NCI-H2081 treated with DMSO at 0.1 percent for 48 hours (cell line): ENCODE results near the gene COL16A1.

Experiments used
- DNase-seq: peaks from one replicate; lab custom pipeline; 2025; lab: John Stamatoyannopoulos, UW

Gene COL16A1

GRCh38 chr1:31687601-31688000, 16.2 kb downstream of the COL16A1 start:
- DNase-seq: no peak

- no peak for DNase-seq
Measured at GRCh38 chr1:31685795-31686194, 18.0 kb downstream of the COL16A1 start.

GRCh38 chr1:31683997-31684396, 19.8 kb downstream of the COL16A1 start:
- no peak for DNase-seq

- no peak for DNase-seq
Measured at GRCh38 chr1:31681415-31681814, 22.4 kb downstream of the COL16A1 start.

- no peak for DNase-seq
Measured at GRCh38 chr1:31679676-31680230, 24.1 kb downstream of the COL16A1 start.

- DNase-seq: no peak
Measured at GRCh38 chr1:31679091-31679490, 24.7 kb downstream of the COL16A1 start.

GRCh38 chr1:31678681-31679080, 25.1 kb downstream of the COL16A1 start:
- DNase-seq: no peak

GRCh38 chr1:31677949-31678348, 25.9 kb downstream of the COL16A1 start:
- DNase-seq: no peak

- no peak for DNase-seq
Measured at GRCh38 chr1:31677401-31677800, 26.4 kb downstream of the COL16A1 start.

GRCh38 chr1:31675756-31676155, 28.1 kb downstream of the COL16A1 start:
- DNase-seq: no peak

- no peak for DNase-seq
Measured at GRCh38 chr1:31675161-31675560, 28.7 kb downstream of the COL16A1 start.

- no peak for DNase-seq
Measured at GRCh38 chr1:31674626-31675025, 29.2 kb downstream of the COL16A1 start.

- DNase-seq: no peak
Measured at GRCh38 chr1:31673433-31673832, 30.4 kb downstream of the COL16A1 start.

GRCh38 chr1:31672986-31673385, 30.8 kb downstream of the COL16A1 start:
- DNase-seq: no peak

- DNase-seq: no peak
Measured at GRCh38 chr1:31671561-31672201, 32.1 kb downstream of the COL16A1 start.

GRCh38 chr1:31671147-31671546, 32.7 kb downstream of the COL16A1 start:
- no peak for DNase-seq

- no peak for DNase-seq
Measured at GRCh38 chr1:31670593-31670964, 33.2 kb downstream of the COL16A1 start.

GRCh38 chr1:31669786-31670592, 33.8 kb downstream of the COL16A1 start:
- DNase-seq: peak; percentile 70

GRCh38 chr1:31669433-31669785, 34.4 kb downstream of the COL16A1 start:
- no peak for DNase-seq

- no peak for DNase-seq
Measured at GRCh38 chr1:31668303-31668883, 35.4 kb downstream of the COL16A1 start.

- no peak for DNase-seq
Measured at GRCh38 chr1:31667065-31667785, 36.6 kb downstream of the COL16A1 start.

- DNase-seq: no peak
Measured at GRCh38 chr1:31666263-31666963, 37.4 kb downstream of the COL16A1 start.
